GM18511 (cell line): Measurements from ENCODE around the gene TTC34.

Experiments used
- ATAC-seq: cut with Tn5 transposase; IDR thresholded peaks from one replicate; pipeline ENCODE4 v1.9.1; 2021; ENCODE audit warnings: mild to moderate bottlenecking, moderate library complexity; ENCODE audit not compliant: unreplicated experiment

The TTC34 gene

GRCh38 chr1:2830761-2831425 is 29.4 kb upstream of the TTC34 start:
- ATAC-seq = no peak

GRCh38 chr1:2829846-2830615 is 28.5 kb upstream of the TTC34 start:
- no peak for ATAC-seq

DNA sequence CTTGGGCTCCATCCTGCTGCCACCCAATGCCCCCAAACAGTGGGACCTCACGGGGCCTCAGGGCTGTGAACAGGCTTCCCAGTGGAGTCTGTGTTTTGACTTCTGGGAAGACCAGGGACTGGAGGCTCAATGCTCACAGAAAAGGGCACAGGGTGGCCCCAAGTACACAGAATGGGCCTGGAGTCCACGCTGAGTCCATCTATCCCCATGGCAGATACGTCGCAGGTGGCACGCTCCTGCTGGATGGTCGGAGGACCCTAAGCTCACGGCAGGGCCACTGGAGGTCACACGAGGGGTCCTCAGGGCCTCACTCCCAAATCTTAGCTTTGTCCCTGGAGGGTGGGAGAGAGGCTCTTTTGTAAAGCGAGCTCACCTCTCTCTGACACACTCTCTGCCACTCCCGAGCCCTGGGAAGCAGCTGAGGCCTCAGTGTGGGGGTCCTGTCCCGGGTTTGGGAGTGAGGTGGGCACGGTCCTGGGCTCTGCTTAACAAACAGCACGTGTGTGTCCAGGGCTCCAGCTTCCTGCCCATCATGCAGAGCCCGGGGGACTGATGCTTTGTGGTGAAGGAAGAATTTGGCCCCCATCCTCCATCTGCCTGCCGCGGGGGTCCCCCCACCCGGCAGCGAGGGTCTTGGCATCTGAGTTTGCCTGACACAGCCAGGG is 27.2 kb upstream of the TTC34 start:
- ATAC-seq = no peak

DNA sequence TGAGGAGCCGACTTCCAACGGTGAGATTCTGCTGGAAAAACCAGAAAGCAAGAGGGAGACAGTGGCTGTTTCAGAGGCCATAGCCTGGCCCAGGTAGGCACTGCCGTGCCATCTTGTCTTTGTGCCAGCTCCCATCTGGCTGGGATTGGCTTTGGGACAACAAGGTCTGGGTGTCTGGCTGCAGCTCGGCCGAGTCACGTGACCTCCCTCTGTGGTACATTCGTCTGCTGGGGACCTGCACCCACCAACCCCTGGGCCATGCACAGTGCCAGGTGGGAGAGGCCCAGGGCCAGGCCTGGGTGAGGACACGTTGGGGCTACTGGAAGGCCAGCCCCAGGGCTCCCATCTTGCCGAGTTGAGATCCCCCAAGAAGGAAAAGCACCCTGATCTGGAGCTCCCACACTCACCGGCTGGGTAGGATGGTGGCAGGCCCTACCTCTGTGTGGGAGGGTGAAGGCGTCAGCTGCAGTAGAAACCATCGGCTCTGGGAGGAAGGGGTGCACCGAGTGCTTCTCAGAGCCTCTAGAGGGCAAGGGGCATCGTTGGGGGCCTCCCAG is 25.3 kb upstream of the TTC34 start:
- ATAC-seq = no peak

- no peak for ATAC-seq
Measured at GRCh38 chr1:2826316-2826715, 24.8 kb upstream of the TTC34 start.

DNA sequence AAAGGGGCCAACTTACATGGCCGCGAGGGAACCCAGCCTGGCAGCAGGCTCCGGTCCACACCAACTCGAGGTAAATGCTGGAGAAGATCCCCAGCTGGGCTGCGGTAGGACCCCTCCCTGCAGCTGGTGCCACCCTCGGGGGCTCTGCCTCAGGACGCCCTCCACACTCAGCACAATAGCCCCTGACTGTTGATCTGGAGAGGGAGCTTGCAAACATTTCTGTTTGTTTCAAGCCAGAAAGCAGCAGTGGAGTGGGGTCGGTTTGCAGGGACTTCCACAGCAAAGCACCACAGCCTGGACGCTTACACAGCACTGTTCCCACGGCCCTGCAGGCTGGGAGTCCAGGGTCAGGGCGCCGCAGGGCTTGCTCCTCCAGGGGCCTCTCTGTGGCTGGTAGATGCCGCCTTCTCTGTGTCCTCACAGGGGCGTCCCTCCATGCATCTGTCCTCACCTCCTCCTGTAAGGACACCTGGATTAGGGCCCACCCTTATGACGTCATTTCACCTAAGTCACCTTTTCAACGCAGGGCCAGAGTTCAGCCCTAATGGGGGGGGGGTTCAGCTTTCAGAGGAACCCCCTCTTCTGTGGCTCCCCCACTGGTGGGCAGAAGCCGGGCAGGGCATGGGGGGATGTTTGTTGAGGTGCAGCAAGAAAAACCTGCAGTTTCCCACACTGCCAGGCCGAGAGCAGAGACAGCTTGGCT is 24.1 kb upstream of the TTC34 start:
- no peak for ATAC-seq

DNA sequence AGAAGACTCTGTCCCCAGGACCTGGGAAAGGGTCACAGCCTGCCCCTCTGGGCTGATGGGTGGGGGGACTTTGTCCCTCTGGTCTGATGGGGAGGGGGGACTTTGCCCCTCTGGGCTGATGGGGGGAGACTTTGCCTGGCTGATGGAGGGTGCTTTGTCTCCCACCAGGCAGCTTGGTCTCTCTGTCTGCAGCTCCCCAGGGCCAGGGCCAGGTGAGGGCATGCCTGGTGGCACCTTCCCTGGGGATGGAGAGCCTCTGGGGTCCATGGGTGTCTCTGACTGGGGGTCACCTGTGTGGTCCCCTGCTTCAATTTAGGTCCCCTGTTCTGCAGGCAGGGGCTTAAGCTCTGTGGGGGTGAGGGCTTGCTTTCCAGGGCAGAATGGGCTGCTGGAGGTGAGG is 23.5 kb upstream of the TTC34 start:
- ATAC-seq = no peak

- no peak for ATAC-seq
Measured at GRCh38 chr1:2823921-2824610, 22.6 kb upstream of the TTC34 start.

GRCh38 chr1:2822621-2823145 is 21.2 kb upstream of the TTC34 start:
- ATAC-seq = no peak

- ATAC-seq = no peak
Measured at GRCh38 chr1:2821966-2822620, 20.6 kb upstream of the TTC34 start.

GRCh38 chr1:2821373-2821955 is 20.0 kb upstream of the TTC34 start:
- ATAC-seq = no peak

GRCh38 chr1:2820731-2821372 is 19.4 kb upstream of the TTC34 start:
- no peak for ATAC-seq

DNA sequence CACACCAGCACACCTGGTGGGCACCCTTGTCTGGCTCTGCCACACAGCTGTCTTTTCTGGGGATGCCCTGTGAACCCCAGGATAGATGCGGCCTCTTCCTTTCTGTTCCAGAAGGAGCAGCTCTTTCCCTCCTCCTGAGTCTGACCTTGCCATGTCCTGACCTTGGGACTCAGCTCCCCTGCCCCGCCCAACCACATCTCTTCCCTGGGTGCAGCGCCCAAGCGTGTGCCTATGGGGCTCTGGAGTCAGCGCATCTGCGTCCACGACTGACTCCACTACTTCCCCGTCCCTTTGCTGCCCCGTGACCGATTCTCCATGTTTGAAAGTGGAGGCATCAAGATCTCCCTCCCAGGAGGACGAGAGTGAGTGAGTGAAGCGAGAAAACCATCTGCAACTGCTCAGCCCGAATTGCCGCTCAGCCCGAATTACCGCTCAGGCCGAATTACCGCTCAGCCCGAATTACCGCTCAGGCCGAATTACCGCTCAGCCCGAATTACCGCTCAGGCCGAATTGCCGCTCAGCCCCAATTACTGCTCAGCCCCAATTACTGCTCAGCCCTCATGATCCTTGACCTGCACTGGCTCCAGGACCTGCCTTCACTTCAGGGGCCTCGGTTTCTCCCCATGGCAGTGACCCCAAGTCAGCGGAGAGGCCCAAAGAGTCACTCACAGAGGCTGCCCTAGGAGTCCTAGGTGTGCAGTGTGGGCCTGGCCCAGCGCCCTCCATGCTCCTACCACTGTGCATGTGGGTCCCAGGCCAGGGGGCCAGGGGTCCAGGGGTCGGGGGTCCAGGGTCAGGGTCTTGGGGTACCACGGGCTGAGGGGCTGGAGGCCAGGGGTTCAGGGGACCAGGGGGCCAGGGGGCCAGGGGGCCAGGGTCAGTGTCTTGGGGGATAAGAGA is 18.6 kb upstream of the TTC34 start:
- ATAC-seq = no peak

DNA sequence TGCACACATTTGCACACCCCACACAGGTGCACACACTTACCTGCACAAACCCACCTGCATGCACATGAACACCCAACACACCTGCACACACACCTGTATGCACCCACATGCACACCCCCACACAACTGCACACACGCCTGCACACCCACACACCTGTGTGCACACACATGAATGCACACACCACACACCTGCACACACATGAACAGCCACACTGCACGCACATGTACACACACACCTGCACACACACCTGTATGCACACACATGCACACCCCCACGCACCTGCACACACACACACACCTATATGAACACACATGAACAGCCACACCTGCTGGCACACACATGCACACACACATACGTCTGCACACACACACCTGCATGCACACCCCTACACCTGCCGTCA is 17.9 kb upstream of the TTC34 start:
- no peak for ATAC-seq

- ATAC-seq = no peak
Measured at GRCh38 chr1:2817784-2818564, 16.5 kb upstream of the TTC34 start.

DNA sequence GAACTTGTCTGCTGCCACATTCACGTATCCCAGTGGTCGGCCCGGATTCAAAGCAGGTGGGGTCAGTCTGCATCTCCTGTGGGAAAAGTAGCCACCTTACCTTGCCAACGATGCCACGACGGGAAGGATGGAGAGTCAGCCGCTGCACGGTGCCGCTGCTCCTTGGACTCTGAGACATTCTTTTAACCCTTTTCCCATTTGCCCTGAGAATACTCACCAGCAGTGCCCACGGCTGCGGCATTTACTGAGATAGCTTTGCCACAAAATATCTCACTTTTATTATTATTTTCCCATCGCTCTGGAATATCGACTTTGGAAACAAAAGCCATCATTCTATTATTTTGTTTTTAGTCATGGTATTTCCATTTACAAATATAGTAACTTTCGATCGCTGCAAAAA is 15.3 kb upstream of the TTC34 start:
- no peak for ATAC-seq

GRCh38 chr1:2815551-2815950 is 14.1 kb upstream of the TTC34 start:
- no peak for ATAC-seq
